ENCODE results near the gene MRPL58. TPM values are rescaled to one million over a fixed set of nuclear protein-coding genes. Genes with fewer than 3 reads are reported as not detected.

The MRPL58 gene
- total RNA-seq, 2 donors from 2014 or later, result 16.9 TPM; not detected in 1

GRCh38 chr17:74972107-74972972 lies 40.1 kb upstream of the MRPL58 start, which contains the start of gene HID1:
Gene HID1, minus strand, starts transcription at chr17:74972759. Its CDS starts 103 bp downstream, at chr17:74972656.
- no peak for TF ChIP-seq CTCF (IDR thresholded peaks at IDR 0.05)
- peak; percentile 72 to 79 (median 78) for TF ChIP-seq POLR2A (IDR thresholded peaks at IDR 0.05)
- Histone ChIP-seq H3K4me3 (peak within 1 kb of the TSS; percentile 73 to 99), H3K27me3 (no peaks in the 10 kb centered on the region), H3K36me3 (replicated peaks in 1 of 2; ENCODE audit: insufficient read depth in 1 of 2, low read depth in 2 of 2) (no peaks in the 10 kb centered on the region), H3K27ac (peak within 1 kb of the TSS; percentile 94 to 97 (median 95)), H3K4me1 (peaks cover 69% of the 10 kb centered on the region), H3K9me3 (no peaks in the 10 kb centered on the region)
- ATAC-seq (peak; percentile 75), DNase-seq (peak; percentile 86 to 93 (median 87))
- WGBS, 2 donors, result 0 to 2% methylated on average over 11 to 78 of the region's 95 CpGs
- intact Hi-C loops (cut with DNase I), result no loop called here

- TF ChIP-seq CTCF (IDR thresholded peaks at IDR 0.05) (no peak), POLR2A (IDR thresholded peaks at IDR 0.05) (no peak)
- H3K4me1 ChIP-seq, result peaks cover 65% of the 10 kb centered on the region
- no peak for ATAC-seq
- H3K27ac ChIP-seq, result peak overlapping the region in 3 of 4 donors; percentile 94 to 97 (median 95)
- DNase-seq, result no peak
- no peaks in the 10 kb centered on the region for H3K36me3 ChIP-seq (replicated peaks in 1 of 2; ENCODE audit: insufficient read depth in 1 of 2, low read depth in 2 of 2)
- no peaks in the 10 kb centered on the region for H3K27me3 ChIP-seq
- H3K4me3 ChIP-seq, result no peak overlapping the region
- intact Hi-C loops (cut with DNase I), result no loop called here
- no peaks in the 10 kb centered on the region for H3K9me3 ChIP-seq
- 19 to 35% methylated on average over 16 to 17 of the region's 17 CpGs for WGBS, 2 donors
These were observed 39.5 kb upstream of the MRPL58 start for GRCh38 chr17:74972973-74973328.

GRCh38 chr17:74975943-74976342 lies 36.5 kb upstream of the MRPL58 start:
- no peaks in the 10 kb centered on the region for H3K27me3 ChIP-seq
- intact Hi-C loops (cut with DNase I), result no loop called here
- no peak overlapping the region for H3K27ac ChIP-seq
- H3K9me3 ChIP-seq, result no peaks in the 10 kb centered on the region
- DNase-seq (no peak), ATAC-seq (no peak)
- H3K36me3 ChIP-seq (replicated peaks in 1 of 2; ENCODE audit: insufficient read depth in 1 of 2, low read depth in 2 of 2), result no peaks in the 10 kb centered on the region
- WGBS, 2 donors, result 67 to 78% methylated on average over 4 of the region's 4 CpGs
- peaks cover 35% of the 10 kb centered on the region for H3K4me1 ChIP-seq
- no peak for TF ChIP-seq CTCF (IDR thresholded peaks at IDR 0.05)
- TF ChIP-seq POLR2A (IDR thresholded peaks at IDR 0.05), result no peak
- no peak overlapping the region for H3K4me3 ChIP-seq

GRCh38 chr17:74977802-74978201 lies 34.7 kb upstream of the MRPL58 start:
- no peak overlapping the region for H3K4me3 ChIP-seq
- no peak for ATAC-seq
- TF ChIP-seq POLR2A (IDR thresholded peaks at IDR 0.05) (no peak), CTCF (IDR thresholded peaks at IDR 0.05) (no peak)
- H3K36me3 ChIP-seq (replicated peaks in 1 of 2; ENCODE audit: insufficient read depth in 1 of 2, low read depth in 2 of 2), result no peaks in the 10 kb centered on the region
- intact Hi-C loops (cut with DNase I), result no loop called here
- no peaks in the 10 kb centered on the region for H3K27me3 ChIP-seq
- WGBS, 2 donors, result 72 to 86% methylated on average over 3 of the region's 3 CpGs
- H3K4me1 ChIP-seq, result peaks cover 40% of the 10 kb centered on the region
- no peak for DNase-seq
- no peaks in the 10 kb centered on the region for H3K9me3 ChIP-seq
- H3K27ac ChIP-seq, result no peak overlapping the region

Data from body of pancreas (tissue), 4 donors.